Measurements from ENCODE around the gene CCR3.

The CCR3 gene

DNA sequence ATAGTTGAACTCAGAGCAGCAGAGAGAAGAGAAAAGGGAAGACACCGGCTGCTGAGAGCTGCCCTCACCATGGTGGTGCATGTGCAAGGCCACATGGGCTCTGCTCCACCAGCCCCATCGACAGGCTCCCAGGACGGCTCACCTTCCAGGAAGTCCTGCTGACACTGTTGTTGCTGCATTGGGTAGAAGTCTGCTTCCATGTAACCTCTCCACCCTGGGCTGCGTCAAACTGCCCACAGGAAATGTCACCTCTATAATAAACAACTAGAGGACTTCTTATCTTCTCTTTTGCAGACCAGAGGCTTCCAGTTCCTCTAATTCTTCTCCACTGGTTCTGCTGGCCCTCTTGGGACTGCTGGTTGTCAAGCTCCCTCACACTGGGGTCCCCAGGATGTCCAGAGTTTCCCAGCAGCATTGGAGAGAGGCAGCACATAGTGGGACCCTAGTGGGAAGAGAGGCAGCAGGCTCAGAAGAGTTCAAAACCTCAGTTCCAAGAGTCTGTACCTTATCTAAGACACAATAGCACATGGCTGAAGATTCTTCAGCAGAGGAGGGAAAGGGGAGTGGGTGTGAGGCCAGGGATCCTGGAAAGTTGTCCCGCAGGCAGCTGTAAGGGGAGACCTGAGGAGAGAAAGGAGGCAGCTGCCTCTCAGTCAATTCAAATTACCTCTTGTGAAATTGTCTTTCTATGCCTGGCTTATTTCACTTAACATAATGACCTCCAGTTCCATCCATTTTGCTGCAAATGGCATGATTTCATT lies 5.8 kb upstream of the CCR3 start:
- TF ChIP-seq, protein P1, sequence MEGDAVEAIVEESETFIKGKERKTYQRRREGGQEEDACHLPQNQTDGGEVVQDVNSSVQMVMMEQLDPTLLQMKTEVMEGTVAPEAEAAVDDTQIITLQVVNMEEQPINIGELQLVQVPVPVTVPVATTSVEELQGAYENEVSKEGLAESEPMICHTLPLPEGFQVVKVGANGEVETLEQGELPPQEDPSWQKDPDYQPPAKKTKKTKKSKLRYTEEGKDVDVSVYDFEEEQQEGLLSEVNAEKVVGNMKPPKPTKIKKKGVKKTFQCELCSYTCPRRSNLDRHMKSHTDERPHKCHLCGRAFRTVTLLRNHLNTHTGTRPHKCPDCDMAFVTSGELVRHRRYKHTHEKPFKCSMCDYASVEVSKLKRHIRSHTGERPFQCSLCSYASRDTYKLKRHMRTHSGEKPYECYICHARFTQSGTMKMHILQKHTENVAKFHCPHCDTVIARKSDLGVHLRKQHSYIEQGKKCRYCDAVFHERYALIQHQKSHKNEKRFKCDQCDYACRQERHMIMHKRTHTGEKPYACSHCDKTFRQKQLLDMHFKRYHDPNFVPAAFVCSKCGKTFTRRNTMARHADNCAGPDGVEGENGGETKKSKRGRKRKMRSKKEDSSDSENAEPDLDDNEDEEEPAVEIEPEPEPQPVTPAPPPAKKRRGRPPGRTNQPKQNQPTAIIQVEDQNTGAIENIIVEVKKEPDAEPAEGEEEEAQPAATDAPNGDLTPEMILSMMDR (IDR thresholded peaks at IDR 0.05; ENCODE audit: low read depth, low read length): no peak
- H3K4me3 ChIP-seq (ENCODE audit: low read depth, low read length): no peak overlapping the region

DNA sequence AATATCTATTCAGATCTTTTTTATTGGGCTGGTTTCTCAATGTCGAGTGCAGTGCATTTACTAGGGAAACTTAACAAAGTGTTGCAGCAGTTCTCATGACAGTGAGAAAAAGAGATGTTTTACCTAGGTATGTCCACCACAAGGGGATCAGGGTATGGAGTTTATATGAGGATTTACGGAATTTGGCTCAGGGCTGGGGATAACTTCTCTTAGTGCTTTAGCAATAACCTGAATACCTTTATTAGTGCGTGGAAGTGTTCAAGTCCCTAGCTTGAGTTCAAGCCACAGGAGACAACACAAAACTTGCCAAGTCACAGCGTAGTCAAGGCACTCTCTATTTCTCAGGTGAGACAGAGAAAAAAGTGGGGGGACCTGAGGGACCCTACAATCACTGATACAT lies 3.9 kb upstream of the CCR3 start:
- TF ChIP-seq, protein P1 (IDR thresholded peaks at IDR 0.05; ENCODE audit: low read depth, low read length): no peak
- H3K4me3 ChIP-seq (ENCODE audit: low read depth, low read length): no peak overlapping the region

DNA sequence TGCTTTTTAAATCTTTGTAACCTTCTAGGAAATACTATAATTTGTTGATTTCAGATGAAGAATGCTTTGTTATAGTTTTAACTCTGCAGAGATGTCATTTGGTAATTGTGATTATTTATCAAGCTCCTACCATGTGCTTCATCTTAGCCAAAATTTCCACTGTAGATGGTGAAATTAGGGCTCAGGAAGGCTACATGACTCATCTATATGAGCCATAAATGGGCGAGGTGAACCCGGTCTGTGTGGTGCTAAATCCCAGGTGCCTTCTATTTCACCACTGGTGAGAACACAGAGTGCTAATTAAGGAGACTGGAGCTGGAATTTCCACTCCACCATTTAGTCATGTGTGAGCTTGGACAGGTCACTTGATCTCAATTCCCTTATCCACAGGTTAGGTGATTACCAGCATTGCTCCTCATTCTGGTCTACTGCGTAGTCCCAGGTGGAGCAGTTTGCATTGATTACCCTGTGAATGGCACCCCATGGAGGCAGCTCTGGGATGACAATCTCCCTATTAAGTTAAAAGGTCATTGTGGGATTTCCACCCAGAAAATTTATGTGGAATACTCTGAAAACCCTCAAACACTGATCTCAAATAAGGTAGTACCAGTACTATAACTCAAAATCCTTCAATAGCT lies 2.8 kb upstream of the CCR3 start:
- no peak overlapping the region for H3K4me3 ChIP-seq (ENCODE audit: low read depth, low read length)
- TF ChIP-seq, protein P1 (IDR thresholded peaks at IDR 0.05; ENCODE audit: low read depth, low read length): no peak

DNA sequence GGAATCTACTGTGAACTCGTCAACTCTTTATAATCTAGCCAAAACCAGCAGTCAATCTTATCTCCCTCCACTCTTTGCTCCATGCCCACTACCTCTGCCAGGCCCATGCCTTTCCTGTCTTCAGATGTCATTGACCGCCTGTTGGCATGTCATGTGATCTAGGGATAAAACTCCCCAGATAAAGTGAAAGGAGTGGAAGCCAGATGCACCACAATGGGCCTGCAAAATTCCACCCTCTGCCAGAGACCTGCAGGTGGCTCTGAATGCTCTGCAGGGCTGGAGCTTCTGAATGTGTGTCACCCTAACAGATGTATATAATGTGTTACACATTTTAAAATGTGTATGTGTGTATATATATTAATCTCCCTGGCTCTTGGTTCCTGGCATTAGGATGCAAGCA lies 2.3 kb upstream of the CCR3 start:
- no peak overlapping the region for H3K4me3 ChIP-seq (ENCODE audit: low read depth, low read length)
- TF ChIP-seq, protein P1 (IDR thresholded peaks at IDR 0.05; ENCODE audit: low read depth, low read length): no peak

DNA sequence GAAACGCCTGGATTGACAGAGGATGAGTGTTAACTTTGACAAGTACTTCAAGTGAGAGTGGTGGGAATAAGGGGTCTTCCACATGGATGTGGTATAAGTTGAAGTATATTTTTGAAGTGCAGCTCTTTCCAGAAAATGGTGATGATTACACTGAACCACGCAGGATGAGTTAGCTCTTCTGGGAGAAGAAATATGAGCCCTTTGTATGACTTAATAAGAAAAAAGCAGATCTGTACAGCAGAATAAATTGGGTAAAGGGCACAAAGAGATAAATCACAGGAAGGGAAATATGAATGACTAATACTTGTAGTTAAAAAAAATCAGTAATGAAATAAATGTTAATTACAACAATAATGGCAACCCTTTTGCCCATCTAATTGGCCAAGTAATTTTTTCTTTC lies 1.3 kb downstream of the CCR3 start:
- TF ChIP-seq, protein P1 (IDR thresholded peaks at IDR 0.05; ENCODE audit: low read depth, low read length): no peak
- no peak overlapping the region for H3K4me3 ChIP-seq (ENCODE audit: low read depth, low read length)

DNA sequence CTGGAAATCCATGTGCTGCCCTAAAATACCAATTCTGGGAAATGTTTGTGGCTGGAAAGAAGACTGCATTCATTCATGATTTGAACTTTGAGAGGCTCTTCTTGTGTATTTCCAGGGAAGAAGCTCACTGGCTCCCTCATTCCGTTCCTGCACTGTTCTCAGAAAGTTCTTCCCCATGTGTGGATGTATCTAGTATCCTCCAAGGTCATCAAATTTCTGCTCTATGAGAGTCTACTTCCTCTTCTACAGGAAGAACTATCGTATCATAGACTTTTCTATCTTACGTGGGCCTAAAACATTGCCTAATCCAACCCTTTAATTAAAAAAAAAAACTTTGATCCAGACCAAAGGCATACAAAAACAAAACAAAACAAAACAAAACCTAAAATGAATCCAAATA lies 2.9 kb downstream of the CCR3 start:
- TF ChIP-seq, protein P1 (IDR thresholded peaks at IDR 0.05; ENCODE audit: low read depth, low read length): no peak
- H3K4me3 ChIP-seq (ENCODE audit: low read depth, low read length): no peak overlapping the region

DNA sequence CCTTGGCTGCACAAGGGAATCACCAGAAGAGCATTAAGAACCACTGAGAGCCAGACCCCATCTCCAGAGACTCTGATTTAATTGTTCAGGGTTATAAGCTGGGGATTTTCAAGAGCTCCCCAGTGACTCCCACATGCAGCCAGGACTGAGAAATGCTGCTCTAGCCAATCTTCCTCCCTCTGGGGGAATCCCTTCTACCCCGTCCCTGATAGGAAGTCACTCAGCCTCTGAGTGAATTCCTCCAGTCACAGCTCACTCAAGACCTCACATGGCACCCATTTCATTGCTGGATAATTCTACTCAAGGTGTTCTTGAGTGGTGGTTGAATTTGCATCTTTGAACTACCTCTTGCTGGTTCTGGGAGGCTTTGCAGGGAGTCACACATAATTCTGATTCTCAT lies 10.7 kb downstream of the CCR3 start:
- H3K4me3 ChIP-seq (ENCODE audit: low read depth, low read length): no peak overlapping the region
- TF ChIP-seq, protein P1 (IDR thresholded peaks at IDR 0.05; ENCODE audit: low read depth, low read length): no peak

All from WI38 (cell line).